ENCODE results near the gene DNPH1.

DNPH1 gene

GRCh38 chr6:43243664-43244321 is 14.5 kb upstream of the DNPH1 start:
- no peak for FAIRE-seq

GRCh38 chr6:43242908-43243663 is 13.8 kb upstream of the DNPH1 start, which contains the start of gene TTBK1:
Gene TTBK1 (plus strand): TSS chr6:43243481. CDS start chr6:43246661, 3,180 bp downstream.
- no peak for FAIRE-seq

GRCh38 chr6:43241446-43241845 is 12.2 kb upstream of the DNPH1 start:
- no peak for FAIRE-seq

- FAIRE-seq: no peak
These were observed 11.7 kb upstream of the DNPH1 start for GRCh38 chr6:43240950-43241349.

- no peak for FAIRE-seq
These were observed 9.8 kb upstream of the DNPH1 start for GRCh38 chr6:43239054-43239453.

- no peak for FAIRE-seq
These were observed 6.6 kb upstream of the DNPH1 start for GRCh38 chr6:43235841-43236240.

GRCh38 chr6:43231735-43232450 is 2.6 kb upstream of the DNPH1 start:
- FAIRE-seq: no peak

- FAIRE-seq: no peak
These were observed 1.8 kb upstream of the DNPH1 start for GRCh38 chr6:43231053-43231452.

GRCh38 chr6:43229803-43230620 is 731 bp upstream of the DNPH1 start:
- FAIRE-seq: no peak

GRCh38 chr6:43226192-43226851 is 3.0 kb downstream of the DNPH1 start:
- no peak for FAIRE-seq

- FAIRE-seq: no peak
These were observed 6.1 kb downstream of the DNPH1 start for GRCh38 chr6:43223175-43223574.

- FAIRE-seq: no peak
These were observed 6.7 kb downstream of the DNPH1 start for GRCh38 chr6:43222418-43223059.

- FAIRE-seq: no peak
These were observed 8.0 kb downstream of the DNPH1 start for GRCh38 chr6:43221046-43221972.

GRCh38 chr6:43220439-43220951 is 8.8 kb downstream of the DNPH1 start:
- no peak for FAIRE-seq

- FAIRE-seq: no peak
These were observed 9.5 kb downstream of the DNPH1 start for GRCh38 chr6:43219814-43220213.

GRCh38 chr6:43219119-43219518 is 10.2 kb downstream of the DNPH1 start:
- FAIRE-seq: no peak

- no peak for FAIRE-seq
These were observed 11.9 kb downstream of the DNPH1 start for GRCh38 chr6:43217351-43217750.

- FAIRE-seq: no peak
These were observed 13.1 kb downstream of the DNPH1 start for GRCh38 chr6:43216200-43216599.

- no peak for FAIRE-seq
These were observed 14.2 kb downstream of the DNPH1 start for GRCh38 chr6:43215066-43215465.

GRCh38 chr6:43213431-43213830 is 15.8 kb downstream of the DNPH1 start:
- no peak for FAIRE-seq
